Keratinocyte (primary cell): ENCODE data around the gene SYT12. TPM values are rescaled to one million over a fixed set of nuclear protein-coding genes. Genes with fewer than 3 reads are reported as not detected.

Experiments
- DNase-seq: peaks from one replicate; pipeline ENCODE4 v3.0.0-alpha.2; 2011; ENCODE audit warnings: low read depth, missing footprints, low spot score
- FAIRE-seq: peaks from 2 replicates; lab custom pipeline; 2011; peaks lifted over from hg19 to GRCh38; lab: Jason Lieb, UNC
- H2AFZ ChIP-seq: 2 replicates; pipeline ENCODE4 v1.6.0; 2012; ENCODE audit warnings: low read length, control low read depth, inconsistent platforms; ENCODE audit not compliant: control insufficient read depth
- H3K27ac ChIP-seq: 2 replicates; pipeline ENCODE4 v1.5.1; 2011; ENCODE audit warnings: low read length; ENCODE audit not compliant: control insufficient read depth, insufficient read depth
- H3K27me3 ChIP-seq: 3 replicates; pipeline ENCODE4 v1.6.0; 2011; ENCODE audit warnings: low read length; ENCODE audit not compliant: control insufficient read depth, insufficient read depth; ENCODE audit errors: extremely low read depth
- H3K36me3 ChIP-seq, 2 experiments: 2 replicates in 1 of 2; 3 replicates in 1 of 2; pipeline ENCODE4 v1.5.1; 2011; ENCODE audit warnings: low read length in 2 of 2, mild to moderate bottlenecking in 1 of 2; ENCODE audit not compliant: control insufficient read depth in 2 of 2, insufficient read depth in 2 of 2; ENCODE audit errors: extremely low read depth in 1 of 2
- H3K4me1 ChIP-seq: 3 replicates; pipeline ENCODE4 v1.5.1; 2011; ENCODE audit warnings: low read length; ENCODE audit not compliant: control insufficient read depth, insufficient read depth; ENCODE audit errors: extremely low read depth
- H3K4me2 ChIP-seq: 3 replicates; pipeline ENCODE4 v1.6.0; 2011; ENCODE audit warnings: low read depth, low read length; ENCODE audit not compliant: control insufficient read depth, insufficient read depth; ENCODE audit errors: extremely low read depth
- H3K4me3 ChIP-seq, 3 experiments: fragments of 200-600 bp in 1 of 3; sonication (generic) in 1 of 3; 2 replicates in 2 of 3; 3 replicates in 1 of 3; pipeline ENCODE4 v1.5.1; 2011 to 2016; ENCODE audit warnings: low read length in 3 of 3, mild to moderate bottlenecking in 3 of 3, control low read depth in 2 of 3, inconsistent platforms in 1 of 3, low read depth in 1 of 3, mixed read lengths in 1 of 3, mixed run types in 1 of 3, moderate library complexity in 1 of 3; ENCODE audit not compliant: control insufficient read depth in 2 of 3, insufficient read depth in 2 of 3; ENCODE audit errors: extremely low read depth in 1 of 3
- H3K79me2 ChIP-seq: 2 replicates; pipeline ENCODE4 v1.6.0; 2012; ENCODE audit warnings: low read length; ENCODE audit not compliant: control insufficient read depth, insufficient read depth
- H3K9ac ChIP-seq: 3 replicates; pipeline ENCODE4 v1.6.0; 2011; ENCODE audit warnings: low read length; ENCODE audit not compliant: control insufficient read depth, insufficient read depth; ENCODE audit errors: extremely low read depth
- H3K9me1 ChIP-seq: 3 replicates; pipeline ENCODE4 v1.6.0; 2011; ENCODE audit warnings: low read length; ENCODE audit not compliant: control insufficient read depth, insufficient read depth; ENCODE audit errors: extremely low read depth
- H3K9me3 ChIP-seq: 2 replicates; pipeline ENCODE4 v1.5.1; 2012; ENCODE audit warnings: low read depth, low read length; ENCODE audit not compliant: control insufficient read depth
- H4K20me1 ChIP-seq: 3 replicates; pipeline ENCODE4 v1.6.0; 2011; ENCODE audit warnings: low read length; ENCODE audit not compliant: control insufficient read depth, insufficient read depth; ENCODE audit errors: extremely low read depth
- CTCF ChIP-seq, 3 experiments: IDR thresholded peaks in 1 of 3; conservative IDR thresholded peaks in 1 of 3; optimal IDR thresholded peaks in 1 of 3; 2 replicates in 2 of 3; 3 replicates in 1 of 3; pipeline versions ENCODE3 to v1.5.1; 2011; ENCODE audit warnings: low read length in 3 of 3, mild to moderate bottlenecking in 3 of 3, moderate library complexity in 2 of 3, control low read depth in 1 of 3, inconsistent platforms in 1 of 3; ENCODE audit not compliant: insufficient read depth in 2 of 3; ENCODE audit errors: extremely low read depth in 1 of 3
- EZH2 ChIP-seq: IDR thresholded peaks from one replicate; pipeline ENCODE4 v1.6.1; 2012; ENCODE audit warnings: inconsistent platforms, mild to moderate bottlenecking, low read length, moderate library complexity
- dilution Hi-C: fragments of 300-500 bp; cut with MboI; formaldehyde crosslinking; loops from one replicate; pipeline ENCODE4 v1.7.0; 2020; ENCODE audit warnings: low sequenced_read_pairs; ENCODE audit not compliant: extremely low pct_ligation_motif_present
- polyA plus RNA-seq, 5 experiments: library from polyadenylated mRNA; depleted of rRNA in 3 of 5; stranded (reverse) in 3 of 5; stranded (forward) in 1 of 5; unstranded in 1 of 5; fragments of >200 nt; gene quantifications; 1 replicate in 1 of 5; 2 replicates in 3 of 5; 3 replicates in 1 of 5; pipeline versions ENCODE4 v1.2.1 to v1.2.3, GENCODE V29; 2011 to 2012; ENCODE audit warnings: missing spikeins in 2 of 5, low read depth in 1 of 5, low replicate concordance in 1 of 5

Gene SYT12
- polyA plus RNA-seq, 1 donor (not counting 4 experiments of a cell fraction or from before 2014, with no cell fraction given) = 0.05 TPM

- no peak for FAIRE-seq
Measured at GRCh38 chr11:67083786-67084366, 60.9 kb downstream of the SYT12 start.

GRCh38 chr11:67085617-67086016 lies 62.7 kb downstream of the SYT12 start:
- Histone ChIP-seq H3K9me1 (no peaks in the 10 kb centered on the region), H4K20me1 (no peaks in the 10 kb centered on the region), H3K4me1 (peaks cover 10% of the 10 kb centered on the region), H3K36me3 (no peaks in the 10 kb centered on the region), H3K79me2 (no peaks in the 10 kb centered on the region), H3K4me2 (no peak overlapping the region), H3K27ac (no peak overlapping the region), H3K9ac (no peak overlapping the region), H3K27me3 (no peaks in the 10 kb centered on the region), H3K4me3 (no peak overlapping the region), H3K9me3 (no peaks in the 10 kb centered on the region), H2AFZ (no peak overlapping the region)
- DNase-seq (no peak), FAIRE-seq (no peak)
- TF ChIP-seq EZH2 (no peak), CTCF (optimal IDR thresholded peaks at IDR 0.05 in 1 of 3, IDR thresholded peaks at IDR 0.05 in 1 of 3, conservative IDR thresholded peaks at IDR 0.05 in 1 of 3; ENCODE audit: extremely low read depth in 1 of 3, insufficient read depth in 2 of 3, low read length in 3 of 3) (no peak)
- dilution Hi-C loops = no loop called here

More at GRCh38 chr11:67083786-67084366, 60.9 kb downstream of the SYT12 start:
- dilution Hi-C loops = no loop called here
- H3K9me3 ChIP-seq = no peaks in the 10 kb centered on the region
- no peak overlapping the region for H2AFZ ChIP-seq
- H3K27ac ChIP-seq = no peak overlapping the region
- H3K4me2 ChIP-seq = no peak overlapping the region
- TF ChIP-seq CTCF (optimal IDR thresholded peaks at IDR 0.05 in 1 of 3, IDR thresholded peaks at IDR 0.05 in 1 of 3, conservative IDR thresholded peaks at IDR 0.05 in 1 of 3; ENCODE audit: extremely low read depth in 1 of 3, insufficient read depth in 2 of 3, low read length in 3 of 3) = no peak
- no peak for TF ChIP-seq EZH2
- no peaks in the 10 kb centered on the region for H3K79me2 ChIP-seq
- H3K9ac ChIP-seq = no peak overlapping the region
- H4K20me1 ChIP-seq = no peaks in the 10 kb centered on the region
- no peaks in the 10 kb centered on the region for H3K36me3 ChIP-seq
- H3K4me1 ChIP-seq = peaks cover 12% of the 10 kb centered on the region
- H3K4me3 ChIP-seq = no peak overlapping the region
- DNase-seq = no peak
- no peaks in the 10 kb centered on the region for H3K27me3 ChIP-seq
- H3K9me1 ChIP-seq = no peaks in the 10 kb centered on the region
